Adrenal gland (tissue), 12 donors: Measurements from ENCODE around the gene ANKRD55. TPM values are rescaled to one million over a fixed set of nuclear protein-coding genes. Genes with fewer than 3 reads are reported as not detected.

Experiments used
- DNase-seq, 7 donors: peaks; one replicate each; pipeline ENCODE4 v3.0.0-alpha.2; 2019 to 2020
- H3K27ac ChIP-seq, 5 donors: fragments of 200-600 bp; sonication (generic) in 4 of 5; 1 replicate in 3 of 5; 2 replicates in 2 of 5; pipeline versions ENCODE4 v1.5.1 to v1.8.0; 2016 to 2020; ENCODE audit warnings: mild to moderate bottlenecking in 1 of 5
- H3K27me3 ChIP-seq: fragments of 200-600 bp; 2 replicates; pipeline ENCODE4 v1.8.0; 2021
- H3K36me3 ChIP-seq, 2 donors: fragments of 200-600 bp; replicated peaks in 1 of 2; 1 replicate in 1 of 2; 2 replicates in 1 of 2; pipeline versions ENCODE4 v1.5.1 to v1.8.0; 2018 to 2022
- H3K4me1 ChIP-seq, 2 donors: fragments of 200-600 bp; replicated peaks in 1 of 2; 1 replicate in 1 of 2; 2 replicates in 1 of 2; pipeline versions ENCODE4 v1.5.1 to v1.8.0; 2018 to 2021
- H3K4me3 ChIP-seq, 4 donors: fragments of 200-600 bp; sonication (generic) in 3 of 4; one replicate each; pipeline ENCODE4 v1.5.1; 2016 to 2018
- H3K9me3 ChIP-seq, 3 donors: fragments of 200-600 bp; sonication (generic) in 1 of 3; replicated peaks in 1 of 3; 1 replicate in 2 of 3; 2 replicates in 1 of 3; pipeline versions ENCODE4 v1.5.1 to v1.8.0; 2016 to 2021
- POLR2A ChIP-seq, 2 donors: fragments of 450-650 bp; IDR thresholded peaks; one replicate each; pipeline ENCODE4 v1.6.1; 2017; ENCODE audit warnings: antibody characterized with exemption in 2 of 2, mild to moderate bottlenecking in 2 of 2, moderate library complexity in 1 of 2
- WGBS, 4 donors: extraction: QIAGEN DNeasy Blood & Tissue Kit in 2 of 4; methylation state at CpG; one replicate each; pipeline versions ENCODE4 v1.1.5 to v1.1.7; 2013 to 2017; 5-methylcytosine and 5-hydroxymethylcytosine counted together
- intact Hi-C, 2 donors: fragments of 100-400 bp; cut with DNase I; formaldehyde crosslinking; loops; one replicate each; pipeline versions ENCODE4 v1.14.1 to v1.15.0; 2022 to 2023
- polyA plus RNA-seq, 3 donors: library from polyadenylated mRNA; stranded (reverse); fragments of 200-250 nt in 2 of 3; fragments of 350-450 nt in 1 of 3; fragmentation: Illumina TruSeq in 1 of 3; extraction: RNeasy Lipid Tissue Mini Kit (QIAGEN cat#74804) in 1 of 3; gene quantifications; one replicate each; pipeline ENCODE4 v1.2.3, GENCODE V29; 2013 to 2014
- total RNA-seq, 9 donors: library from RNA; depleted of rRNA in 4 of 9; stranded (reverse); fragments of >200 nt in 4 of 9; fragments of 120-200 nt in 1 of 9; fragmentation: NEBNext Ultra II Directional in 1 of 9; extraction: Animal tissue kit (Norgen Biotek cat#: 25700) in 1 of 9; gene quantifications; one replicate each; pipeline versions ENCODE4 v1.1.0 to v1.2.4, GENCODE V29; 2013 to 2023
- TF ChIP-seq, protein P1 (sequence below), 6 experiments: fragments of 450-650 bp in 4 of 6; fragments of 200-600 bp in 2 of 6; sonication (generic) in 1 of 6; IDR thresholded peaks; 1 replicate in 5 of 6; 2 replicates in 1 of 6; pipeline versions ENCODE4 v1.5.1 to v1.8.0; 2016 to 2021; ENCODE audit warnings: antibody characterized with exemption in 6 of 6, mild to moderate bottlenecking in 2 of 6, moderate library complexity in 1 of 6
- donor health status: healthy with polysubstance abuse.
- donor health status: Bipolar disorder and iron deficiency.
- donor health status: DM: yes; HTN: yes; CAD: no.
- donor health status: DM: no; HTN: no; CAD: no.
- donor health status: DM: no; HTN: no; CAD: no.
- donor health status: DM: yes; HTN: yes; CAD: no.

Gene ANKRD55
- total and polyA plus RNA-seq, 12 donors = 0.03 to 0.81 (median 0.29) TPM; not detected in 4

DNA sequence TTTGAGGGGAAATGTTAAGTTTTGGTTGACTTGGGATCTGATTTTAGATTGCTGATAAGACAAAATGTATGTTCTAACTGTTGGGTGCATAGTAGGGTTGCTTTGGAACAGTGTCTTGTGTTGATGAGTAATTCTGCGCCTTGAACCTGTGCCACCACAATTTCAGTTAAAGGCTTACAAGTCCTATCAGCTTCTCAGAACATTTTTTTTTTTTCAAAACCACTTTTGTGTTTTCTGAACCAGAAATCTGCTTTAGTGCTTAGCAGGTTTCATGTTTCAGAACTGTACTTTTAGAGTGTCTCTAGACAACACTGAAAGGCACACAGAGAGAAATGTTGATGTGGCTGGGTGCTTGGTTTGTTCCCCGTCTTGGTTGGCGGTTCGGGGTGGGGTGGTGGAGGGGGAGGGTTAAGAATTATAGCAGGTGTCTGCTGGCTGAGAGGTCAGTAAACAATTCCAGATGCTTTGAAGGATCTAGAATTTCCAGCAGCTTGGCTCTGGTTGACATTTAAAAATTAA, 84.6 kb downstream of the ANKRD55 start:
- 82 to 92% (median 86%) methylated on average over 4 of the region's 4 CpGs for WGBS, 4 donors
- Histone ChIP-seq H3K4me3 (no peak overlapping the region), H3K36me3 (no peaks in the 10 kb centered on the region), H3K9me3 (no peaks in the 10 kb centered on the region), H3K27me3 (no peaks in the 10 kb centered on the region), H3K27ac (no peak overlapping the region), H3K4me1 (peaks cover 7 to 10% of the 10 kb centered on the region in 2 donors)
- no peak for TF ChIP-seq POLR2A (IDR thresholded peaks at IDR 0.05)
- TF ChIP-seq, protein P1, sequence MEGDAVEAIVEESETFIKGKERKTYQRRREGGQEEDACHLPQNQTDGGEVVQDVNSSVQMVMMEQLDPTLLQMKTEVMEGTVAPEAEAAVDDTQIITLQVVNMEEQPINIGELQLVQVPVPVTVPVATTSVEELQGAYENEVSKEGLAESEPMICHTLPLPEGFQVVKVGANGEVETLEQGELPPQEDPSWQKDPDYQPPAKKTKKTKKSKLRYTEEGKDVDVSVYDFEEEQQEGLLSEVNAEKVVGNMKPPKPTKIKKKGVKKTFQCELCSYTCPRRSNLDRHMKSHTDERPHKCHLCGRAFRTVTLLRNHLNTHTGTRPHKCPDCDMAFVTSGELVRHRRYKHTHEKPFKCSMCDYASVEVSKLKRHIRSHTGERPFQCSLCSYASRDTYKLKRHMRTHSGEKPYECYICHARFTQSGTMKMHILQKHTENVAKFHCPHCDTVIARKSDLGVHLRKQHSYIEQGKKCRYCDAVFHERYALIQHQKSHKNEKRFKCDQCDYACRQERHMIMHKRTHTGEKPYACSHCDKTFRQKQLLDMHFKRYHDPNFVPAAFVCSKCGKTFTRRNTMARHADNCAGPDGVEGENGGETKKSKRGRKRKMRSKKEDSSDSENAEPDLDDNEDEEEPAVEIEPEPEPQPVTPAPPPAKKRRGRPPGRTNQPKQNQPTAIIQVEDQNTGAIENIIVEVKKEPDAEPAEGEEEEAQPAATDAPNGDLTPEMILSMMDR (IDR thresholded peaks at IDR 0.05) = no peak
- intact Hi-C loops = no loop called here
- DNase-seq = no peak

DNA sequence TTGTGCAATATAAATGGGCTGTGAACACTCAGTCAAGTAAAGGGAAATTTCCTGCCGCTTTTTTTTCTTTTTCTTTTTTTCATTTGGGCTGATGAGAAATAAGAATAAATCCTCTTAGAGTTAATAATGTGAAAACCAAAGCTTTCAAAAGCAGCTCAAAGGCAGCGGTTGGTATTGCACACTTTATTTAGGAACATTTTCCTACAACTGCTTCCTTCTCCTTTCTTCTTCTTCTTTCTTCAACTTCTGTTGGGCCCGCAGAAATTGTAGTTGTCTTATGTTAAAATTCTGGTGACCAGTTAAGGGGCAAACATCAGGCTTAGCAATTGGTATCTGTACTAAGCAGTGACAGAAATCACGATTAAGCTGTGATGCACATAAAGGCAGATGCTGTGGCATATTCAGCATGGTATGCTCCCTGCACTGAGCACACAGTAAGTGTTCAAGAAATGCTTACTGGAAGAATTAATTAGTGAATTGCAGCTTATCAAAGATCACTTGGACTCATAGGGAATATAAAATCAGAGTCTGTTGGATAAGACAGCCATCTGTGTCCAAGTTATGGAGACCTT, 85.4 kb downstream of the ANKRD55 start:
- no peaks in the 10 kb centered on the region for H3K9me3 ChIP-seq
- intact Hi-C loops = no loop called here
- no peaks in the 10 kb centered on the region for H3K27me3 ChIP-seq
- no peak for DNase-seq
- H3K36me3 ChIP-seq = no peaks in the 10 kb centered on the region
- TF ChIP-seq POLR2A (IDR thresholded peaks at IDR 0.05) = no peak
- TF ChIP-seq, protein P1 (IDR thresholded peaks at IDR 0.05) = no peak
- H3K4me3 ChIP-seq = no peak overlapping the region
- H3K4me1 ChIP-seq = peaks cover 6 to 9% of the 10 kb centered on the region in 2 donors
- WGBS, 4 donors = 73 to 89% (median 82%) methylated on average over 4 of the region's 4 CpGs
- H3K27ac ChIP-seq = no peak overlapping the region

DNA sequence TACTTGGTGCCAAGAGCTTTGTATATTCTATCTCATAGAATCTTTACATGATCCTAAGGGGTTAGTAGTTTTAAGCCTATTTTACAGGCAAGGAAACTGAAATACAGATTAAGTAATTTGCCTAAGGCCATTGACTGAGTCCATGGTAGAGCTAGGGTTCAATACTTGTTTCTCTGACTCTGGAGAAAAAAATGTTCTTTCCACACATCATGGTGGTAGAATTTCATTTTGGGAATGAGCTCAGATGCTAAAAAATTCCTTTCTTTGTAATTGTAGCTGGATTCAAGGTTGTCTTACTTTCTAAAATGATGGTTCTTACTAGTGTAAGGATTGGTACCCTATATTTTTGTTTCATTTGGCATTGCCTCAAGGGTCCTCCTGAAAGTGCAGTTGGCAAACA, 86.0 kb downstream of the ANKRD55 start:
- intact Hi-C loops = no loop called here
- H3K9me3 ChIP-seq = no peaks in the 10 kb centered on the region

DNA sequence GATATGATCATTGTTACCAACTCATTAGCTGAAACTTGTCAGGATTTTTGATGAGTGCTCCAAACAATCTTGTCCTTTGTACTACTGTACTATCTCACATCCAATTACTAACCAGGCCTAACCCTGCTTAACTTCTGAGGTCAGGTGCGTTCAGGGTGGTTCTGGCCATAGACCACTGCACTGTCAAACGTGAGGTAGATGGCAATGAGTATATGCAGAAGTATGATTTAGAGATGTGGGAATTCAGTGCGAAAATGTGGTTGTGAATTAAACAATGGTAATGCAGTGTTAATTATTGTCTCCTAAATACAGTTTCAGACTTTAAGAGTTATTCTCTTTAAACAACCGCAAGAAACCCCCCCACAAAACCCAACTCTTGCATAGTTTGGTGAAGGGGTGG, 86.5 kb downstream of the ANKRD55 start:
- no peaks in the 10 kb centered on the region for H3K36me3 ChIP-seq
- H3K4me1 ChIP-seq = no peaks in the 10 kb centered on the region
- H3K4me3 ChIP-seq = no peak overlapping the region
- DNase-seq = no peak
- H3K27me3 ChIP-seq = no peaks in the 10 kb centered on the region
- H3K9me3 ChIP-seq = no peaks in the 10 kb centered on the region
- WGBS, 4 donors = 80 to 93% (median 88%) methylated on average over 4 of the region's 4 CpGs
- no peak overlapping the region for H3K27ac ChIP-seq
- no peak for TF ChIP-seq POLR2A (IDR thresholded peaks at IDR 0.05)
- TF ChIP-seq, protein P1 (IDR thresholded peaks at IDR 0.05) = no peak
- intact Hi-C loops = no loop called here

More for the DNA sequence above, 86.0 kb downstream of the ANKRD55 start:
- TF ChIP-seq, protein P1 (IDR thresholded peaks at IDR 0.05) = no peak
- TF ChIP-seq POLR2A (IDR thresholded peaks at IDR 0.05) = no peak
- DNase-seq = no peak
- Histone ChIP-seq H3K27ac (no peak overlapping the region), H3K4me1 (peaks cover 0 to 3% of the 10 kb centered on the region in 2 donors), H3K27me3 (no peaks in the 10 kb centered on the region), H3K36me3 (no peaks in the 10 kb centered on the region), H3K4me3 (no peak overlapping the region)
